SH-SY5Y (cell line): ENCODE results near the gene CYB5A.

Experiments used
- GATA2 ChIP-seq: IDR thresholded peaks from 2 replicates; pipeline ENCODE4 v1.6.1; 2011; ENCODE audit warnings: mild to moderate bottlenecking, low read depth, low read length
- GATA3 ChIP-seq: IDR thresholded peaks from 2 replicates; pipeline ENCODE4 v1.6.1; 2011; ENCODE audit warnings: low read depth, mild to moderate bottlenecking, low read length, moderate library complexity

DNA sequence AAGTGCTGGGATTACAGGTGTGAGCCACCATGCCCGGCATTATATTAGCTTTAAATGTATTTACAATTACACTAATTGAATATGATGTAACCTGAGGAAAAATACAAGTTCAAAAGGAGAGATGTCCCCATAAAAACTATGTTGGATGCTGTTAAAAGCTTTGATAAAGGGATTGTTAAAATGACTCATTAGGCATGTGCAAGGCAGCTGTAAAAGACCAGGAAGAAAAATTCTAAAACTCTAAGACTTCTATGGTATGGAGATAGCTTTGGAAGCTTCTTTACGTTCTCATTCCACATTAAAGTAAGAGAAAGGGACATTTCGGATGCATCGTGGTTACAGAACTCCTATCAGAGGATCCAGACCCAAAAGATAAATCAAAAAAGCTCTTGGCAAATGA is 50.3 kb downstream of the CYB5A start:
- TF ChIP-seq GATA2 (no peak), GATA3 (no peak)
